GM19467 (cell line): ENCODE measurements around the gene CUL3.
"Not testable (repeated sequence)": the region's sequence is repeated elsewhere in the genome, so short reads cannot be mapped to it uniquely, and the experiment has no call there.

ENCODE experiments used
- ATAC-seq: cut with Tn5 transposase; IDR thresholded peaks from one replicate; pipeline ENCODE4 v1.9.1; 2021; ENCODE audit warnings: mild to moderate bottlenecking, moderate library complexity; ENCODE audit not compliant: unreplicated experiment

The CUL3 gene

GRCh38 chr2:224585211-224586088 lies at the start of gene CUL3:
Gene CUL3, minus strand, starts transcription at chr2:224585363. Its CDS starts 354 bp downstream, at chr2:224585009.
- peak; percentile 74 for ATAC-seq

DNA sequence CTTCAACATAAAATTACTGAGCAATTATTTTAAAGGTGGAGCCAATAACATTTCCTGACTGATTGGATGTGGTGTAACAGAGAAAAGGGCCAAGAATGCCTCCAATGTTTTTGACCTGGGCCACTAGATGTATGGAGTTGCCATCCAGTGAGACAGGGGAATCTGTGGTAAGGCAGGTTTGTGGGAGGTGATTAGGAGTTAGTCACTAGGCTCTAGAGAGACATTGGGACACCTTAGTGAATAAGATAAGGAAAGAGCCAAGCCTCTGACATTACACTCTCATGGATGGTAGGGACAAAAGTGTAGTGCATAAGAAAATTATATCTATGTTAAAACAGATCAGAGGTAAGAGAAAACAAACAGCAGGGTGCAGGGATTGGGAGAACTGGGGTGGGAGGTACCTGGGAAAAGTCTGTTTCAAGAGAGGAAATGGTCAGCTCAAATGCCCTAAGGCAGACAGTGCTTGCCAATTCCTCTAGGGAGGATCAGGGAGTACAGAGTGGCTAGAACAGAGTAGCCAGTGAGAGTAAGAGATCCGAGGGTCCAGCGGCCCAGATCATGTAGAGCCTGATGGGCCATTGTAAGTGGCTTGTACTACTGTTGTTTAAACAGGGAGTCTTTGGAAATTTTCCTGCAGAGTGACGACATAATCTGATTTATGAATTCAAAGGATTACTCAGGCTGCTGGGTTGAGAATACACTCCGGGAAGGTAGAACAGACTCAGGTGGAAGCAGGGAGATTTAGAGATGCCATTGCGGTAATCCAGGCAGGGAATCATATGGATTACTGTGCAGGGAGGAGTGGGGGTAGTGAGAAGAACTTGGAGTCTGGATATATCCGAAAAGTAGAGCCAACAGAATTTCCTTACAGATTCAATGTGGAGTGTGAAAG lies 45.7 kb upstream of the CUL3 start:
- ATAC-seq = no peak

DNA sequence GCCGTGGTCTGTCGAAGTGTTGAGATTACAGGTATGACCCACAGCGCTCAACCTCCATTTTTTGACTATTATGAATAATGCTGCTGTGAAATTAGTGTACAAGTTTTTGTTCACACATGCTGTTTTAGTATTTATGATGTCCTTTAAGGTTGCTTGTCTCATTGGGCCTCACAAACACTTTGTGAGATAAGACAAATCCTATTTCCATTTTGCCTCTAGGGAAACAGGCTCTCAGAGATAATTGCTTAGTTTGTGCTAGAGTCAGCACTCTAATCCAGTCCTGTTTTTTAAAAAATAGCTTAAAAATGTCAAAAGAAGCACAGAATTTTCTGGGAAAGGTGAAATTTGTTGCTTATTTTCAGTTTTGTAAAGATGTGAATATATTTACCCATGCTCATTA lies 43.3 kb upstream of the CUL3 start:
- no peak for ATAC-seq

- no peak for ATAC-seq
Measured at GRCh38 chr2:224626735-224627134, 41.6 kb upstream of the CUL3 start.

DNA sequence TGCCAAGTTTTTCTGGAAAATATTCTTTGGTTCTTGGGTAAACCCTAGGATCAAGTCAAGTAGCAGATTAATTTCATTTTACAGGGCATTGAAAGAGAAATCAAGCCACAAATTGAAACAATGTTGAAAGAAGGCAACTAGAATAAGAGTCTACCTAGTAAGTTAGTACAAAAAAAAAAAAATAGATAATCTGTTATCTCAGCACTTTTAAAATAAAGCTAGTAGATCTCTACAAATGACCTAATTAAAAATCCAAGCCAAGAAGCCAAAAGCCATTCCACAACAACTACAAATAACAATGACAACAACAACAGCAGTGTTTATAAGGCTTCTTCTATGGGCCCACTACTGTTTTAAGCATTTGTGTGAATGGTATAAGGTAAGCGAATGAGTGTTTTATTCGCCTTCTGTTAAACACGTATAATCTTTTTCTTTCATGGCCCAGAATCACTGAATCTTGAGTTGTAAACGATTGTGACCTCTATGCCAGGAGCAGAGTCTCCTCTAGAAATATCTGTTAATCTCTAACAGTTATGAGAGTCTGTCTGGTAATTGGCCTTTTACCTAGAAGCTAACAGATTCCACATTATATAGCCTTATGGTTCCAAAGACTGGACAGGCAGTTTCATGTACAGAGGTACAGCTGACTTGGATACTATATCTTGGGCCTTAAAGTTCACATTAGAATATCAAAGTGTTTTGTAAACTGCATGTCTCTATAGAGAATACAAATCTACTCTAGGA lies 28.6 kb upstream of the CUL3 start:
- ATAC-seq = no peak

GRCh38 chr2:224612578-224612977 lies 27.4 kb upstream of the CUL3 start:
- ATAC-seq = no peak

GRCh38 chr2:224611938-224612337 lies 26.8 kb upstream of the CUL3 start:
- ATAC-seq = no peak

GRCh38 chr2:224608104-224608503 lies 22.9 kb upstream of the CUL3 start:
- no peak for ATAC-seq

- ATAC-seq = not testable (repeated sequence)
Measured at GRCh38 chr2:224603746-224604500, 18.8 kb upstream of the CUL3 start.

GRCh38 chr2:224602778-224603375 lies 17.7 kb upstream of the CUL3 start:
- not testable (repeated sequence) for ATAC-seq

GRCh38 chr2:224601923-224602322 lies 16.8 kb upstream of the CUL3 start:
- no peak for ATAC-seq

DNA sequence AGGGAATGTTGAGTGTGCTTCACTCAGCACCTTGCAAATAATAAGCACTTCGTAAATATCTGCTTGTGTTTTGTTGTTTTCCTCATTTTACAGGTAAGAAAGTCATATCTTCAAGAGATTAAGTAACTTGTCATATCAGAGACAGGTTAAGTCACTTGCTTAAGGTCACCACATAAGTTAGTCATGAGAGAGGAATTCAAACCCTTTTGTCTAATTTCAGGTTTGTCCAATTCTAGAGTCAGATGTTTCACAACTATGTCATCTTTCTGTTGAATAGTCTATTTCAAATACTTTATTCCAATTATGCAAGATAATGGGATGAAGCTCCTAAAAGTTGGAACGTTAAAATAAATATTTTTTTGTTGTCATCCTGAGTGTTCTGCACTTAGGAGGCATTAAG lies 13.5 kb upstream of the CUL3 start:
- no peak for ATAC-seq

- no peak for ATAC-seq
Measured at GRCh38 chr2:224596289-224596688, 11.1 kb upstream of the CUL3 start.

DNA sequence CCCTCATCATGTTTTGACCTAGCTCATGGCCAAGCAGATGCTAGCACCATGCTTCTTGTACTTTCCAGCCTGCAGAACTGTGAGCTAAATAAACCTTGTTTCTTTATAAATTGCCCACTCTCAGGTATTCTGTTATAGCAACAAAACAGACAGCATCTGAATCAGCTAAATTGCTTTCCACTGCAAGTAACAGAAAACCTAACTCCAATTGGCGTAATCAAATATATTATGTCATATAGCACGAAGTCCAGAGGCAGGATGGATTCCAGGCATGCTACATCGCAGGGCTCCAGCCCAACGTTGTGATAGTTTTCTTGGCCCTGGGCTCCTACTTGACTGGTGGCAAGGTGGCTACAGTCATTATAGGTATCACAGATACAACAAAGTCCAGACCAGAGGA lies 10.4 kb upstream of the CUL3 start:
- no peak for ATAC-seq

- ATAC-seq = no peak
Measured at GRCh38 chr2:224594840-224595239, 9.7 kb upstream of the CUL3 start.

DNA sequence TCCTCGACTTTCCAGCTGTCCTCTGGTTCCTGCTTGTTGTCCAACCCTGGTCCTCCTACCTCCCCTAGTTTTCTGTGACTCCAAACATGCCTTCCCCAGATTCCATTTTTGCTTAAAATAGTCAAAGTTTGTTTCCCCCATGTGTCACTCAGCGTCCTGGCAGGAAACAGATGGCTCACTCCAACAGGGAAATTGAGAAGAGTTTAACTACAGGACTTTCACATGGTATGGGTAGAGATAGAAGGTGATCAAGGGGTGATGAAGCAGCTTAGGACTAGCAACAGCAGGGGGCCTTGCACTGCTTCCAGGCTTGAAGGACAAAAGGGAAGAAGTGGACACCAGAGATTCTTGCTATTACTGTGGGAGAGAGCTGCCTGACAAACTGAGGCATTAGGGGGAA lies 6.1 kb upstream of the CUL3 start:
- ATAC-seq = no peak

DNA sequence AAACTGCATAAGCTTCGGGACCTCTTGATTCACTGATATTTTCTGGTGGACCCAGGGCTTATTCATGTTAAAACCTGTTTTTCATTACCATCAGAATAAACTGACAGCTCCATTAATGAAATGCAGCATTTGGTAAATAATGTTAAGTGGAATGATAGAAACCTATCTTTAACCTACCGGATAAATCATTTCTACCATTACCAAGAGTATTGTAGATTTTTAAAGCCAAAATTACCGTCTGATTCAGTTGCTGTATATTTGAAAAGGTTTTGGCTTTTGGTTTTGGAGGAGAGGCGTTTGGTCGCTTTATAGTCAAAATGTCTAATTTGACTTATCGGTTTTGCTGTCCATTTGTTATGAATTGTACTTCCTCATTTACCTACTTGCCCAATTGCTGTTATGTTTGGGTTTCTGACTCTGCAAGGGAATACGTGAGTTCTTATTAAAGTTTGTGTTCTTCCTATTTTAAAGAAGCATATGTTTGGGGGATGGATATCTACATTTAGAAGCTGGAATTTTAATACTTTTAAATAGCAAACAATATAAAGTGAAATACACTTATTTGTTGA lies 1.0 kb upstream of the CUL3 start:
- no peak for ATAC-seq

DNA sequence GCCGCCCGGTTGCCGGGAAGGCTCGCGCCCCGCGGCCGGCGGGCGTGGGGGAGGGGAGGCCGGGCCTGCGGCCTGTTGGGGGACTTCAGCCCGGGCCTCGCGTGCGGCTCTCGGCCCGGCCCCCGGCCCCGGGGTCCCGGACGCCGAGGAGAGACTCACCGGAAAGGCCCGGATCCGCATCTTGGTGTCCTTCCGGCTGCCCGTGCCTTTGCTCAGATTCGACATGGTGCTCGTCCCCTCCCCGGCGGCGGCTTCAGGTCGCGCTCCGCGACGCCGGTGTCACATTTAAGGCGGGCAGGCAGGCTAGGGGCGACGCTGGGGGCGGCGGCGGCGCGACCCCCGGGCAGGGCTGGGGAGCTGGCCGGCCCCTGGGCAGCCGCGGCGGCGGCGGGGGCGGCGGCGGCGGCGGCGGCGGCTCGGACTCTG lies 365 bp downstream of the CUL3 start:
- peak; percentile 33 for ATAC-seq

DNA sequence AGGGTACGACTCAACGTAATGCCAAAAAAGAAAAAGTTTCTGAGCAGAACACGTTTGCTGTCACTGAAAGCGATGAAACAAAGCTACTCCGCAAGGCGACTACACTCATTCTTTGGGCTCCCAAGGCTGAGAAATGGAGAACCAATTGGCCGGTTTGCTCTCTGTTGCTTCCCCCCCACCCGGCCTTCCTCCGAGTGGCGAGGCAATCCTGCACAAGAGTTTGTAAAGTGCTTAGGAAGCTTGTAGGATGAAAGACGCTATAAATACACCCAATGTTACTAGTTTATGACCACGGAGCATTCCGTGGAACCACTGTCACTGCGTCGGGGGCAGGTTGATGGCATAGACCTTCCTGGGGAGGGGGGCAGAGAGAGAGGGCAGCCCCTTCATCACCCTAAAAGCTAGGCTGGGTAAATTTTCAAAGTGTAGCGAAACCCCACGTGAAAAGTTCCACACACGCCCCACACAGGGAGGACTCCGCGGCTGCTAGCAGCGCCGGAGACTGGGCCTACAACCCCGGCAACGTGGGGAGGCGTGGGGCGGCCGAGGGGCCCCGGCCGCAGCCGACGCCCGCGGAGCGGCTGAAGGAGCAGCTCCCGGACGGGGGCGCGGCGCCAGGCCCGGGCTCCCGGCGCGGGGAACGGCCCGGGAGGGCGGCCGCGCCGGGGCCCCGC lies 915 bp downstream of the CUL3 start:
- ATAC-seq = no peak
